Measurements from ENCODE around the gene CORT.

Gene CORT

DNA sequence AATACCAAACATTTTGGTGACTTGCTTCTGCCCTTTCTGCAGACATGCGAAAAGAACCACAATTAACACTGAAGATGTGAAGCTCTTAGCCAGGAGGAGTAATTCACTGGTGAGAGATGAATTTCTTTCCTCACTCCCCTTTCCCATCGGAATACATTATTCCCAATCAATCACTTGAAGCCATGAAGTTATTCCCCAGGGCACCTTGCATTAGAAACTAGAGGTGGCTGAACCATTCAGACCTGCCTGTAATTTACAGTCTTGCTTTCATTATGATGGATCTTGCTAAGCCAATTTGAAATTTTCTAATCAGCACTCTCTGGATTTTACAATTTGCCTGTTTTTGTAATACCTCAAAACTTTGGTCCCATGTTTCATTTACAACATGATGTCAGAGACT, 9.5 kb upstream of the CORT start:
- Histone ChIP-seq H3K27ac (ENCODE audit: low read length) (no peak overlapping the region), H3K9me3 (replicated peaks; ENCODE audit: insufficient read depth, low read length) (no peaks in the 10 kb centered on the region), H3K9ac (ENCODE audit: low read length) (no peak overlapping the region), H3K4me3 (ENCODE audit: low read length) (no peak overlapping the region), H3K27me3 (replicated peaks; ENCODE audit: insufficient read depth, low read length) (no peaks in the 10 kb centered on the region), H3K9me2 (replicated peaks; ENCODE audit: insufficient read depth, low read length) (no peaks in the 10 kb centered on the region), H2AFZ (ENCODE audit: low read length) (no peak overlapping the region), H4K20me1 (ENCODE audit: insufficient read depth, low read length) (no peaks in the 10 kb centered on the region), H3F3A (ENCODE audit: insufficient read depth, low read length) (peaks cover 10% of the 10 kb centered on the region), H3K4me1 (ENCODE audit: low read length) (peaks cover 6% of the 10 kb centered on the region), H3K4me2 (ENCODE audit: low read depth, low read length) (no peak overlapping the region), H3K36me3 (replicated peaks; ENCODE audit: insufficient read depth, low read length) (no peaks in the 10 kb centered on the region), H3K79me2 (ENCODE audit: low read length) (no peaks in the 10 kb centered on the region)
- no peak for TF ChIP-seq EZH2phosphoT487 (IDR thresholded peaks at IDR 0.05; ENCODE audit: low read length)
- TF ChIP-seq, protein P1, sequence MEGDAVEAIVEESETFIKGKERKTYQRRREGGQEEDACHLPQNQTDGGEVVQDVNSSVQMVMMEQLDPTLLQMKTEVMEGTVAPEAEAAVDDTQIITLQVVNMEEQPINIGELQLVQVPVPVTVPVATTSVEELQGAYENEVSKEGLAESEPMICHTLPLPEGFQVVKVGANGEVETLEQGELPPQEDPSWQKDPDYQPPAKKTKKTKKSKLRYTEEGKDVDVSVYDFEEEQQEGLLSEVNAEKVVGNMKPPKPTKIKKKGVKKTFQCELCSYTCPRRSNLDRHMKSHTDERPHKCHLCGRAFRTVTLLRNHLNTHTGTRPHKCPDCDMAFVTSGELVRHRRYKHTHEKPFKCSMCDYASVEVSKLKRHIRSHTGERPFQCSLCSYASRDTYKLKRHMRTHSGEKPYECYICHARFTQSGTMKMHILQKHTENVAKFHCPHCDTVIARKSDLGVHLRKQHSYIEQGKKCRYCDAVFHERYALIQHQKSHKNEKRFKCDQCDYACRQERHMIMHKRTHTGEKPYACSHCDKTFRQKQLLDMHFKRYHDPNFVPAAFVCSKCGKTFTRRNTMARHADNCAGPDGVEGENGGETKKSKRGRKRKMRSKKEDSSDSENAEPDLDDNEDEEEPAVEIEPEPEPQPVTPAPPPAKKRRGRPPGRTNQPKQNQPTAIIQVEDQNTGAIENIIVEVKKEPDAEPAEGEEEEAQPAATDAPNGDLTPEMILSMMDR (IDR thresholded peaks at IDR 0.05; ENCODE audit: low read length), result no peak
- TF ChIP-seq EZH2 (optimal IDR thresholded peaks at IDR 0.05; ENCODE audit: low read depth, low read length), result no peak
- DNase-seq, result no peak

DNA sequence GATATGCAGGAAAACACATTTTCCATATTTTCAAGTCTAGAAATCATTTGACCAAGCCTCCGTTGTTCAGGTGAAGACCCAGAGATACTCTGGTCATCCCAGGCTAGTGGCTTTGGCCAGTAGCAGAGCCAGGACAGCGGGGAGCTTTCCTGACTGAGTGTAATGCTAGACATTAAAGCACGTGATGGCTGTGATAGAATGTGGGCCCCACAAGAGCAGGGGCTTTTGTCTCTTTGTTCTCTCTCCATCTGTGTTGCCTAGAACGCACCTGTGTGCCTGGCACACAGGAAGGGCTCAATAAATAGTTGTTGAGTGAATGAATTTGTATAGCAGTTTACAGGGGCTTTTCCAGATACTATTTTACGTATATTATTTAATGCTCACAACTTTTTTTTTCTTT, 9.0 kb upstream of the CORT start:
- Histone ChIP-seq H3F3A (ENCODE audit: insufficient read depth, low read length) (peaks cover 11% of the 10 kb centered on the region), H3K27ac (ENCODE audit: low read length) (no peak overlapping the region), H3K9me2 (replicated peaks; ENCODE audit: insufficient read depth, low read length) (no peaks in the 10 kb centered on the region), H2AFZ (ENCODE audit: low read length) (no peak overlapping the region), H3K4me3 (ENCODE audit: low read length) (no peak overlapping the region), H4K20me1 (ENCODE audit: insufficient read depth, low read length) (no peaks in the 10 kb centered on the region), H3K4me1 (ENCODE audit: low read length) (peaks cover 6% of the 10 kb centered on the region), H3K36me3 (replicated peaks; ENCODE audit: insufficient read depth, low read length) (no peaks in the 10 kb centered on the region), H3K27me3 (replicated peaks; ENCODE audit: insufficient read depth, low read length) (no peaks in the 10 kb centered on the region), H3K9ac (ENCODE audit: low read length) (no peak overlapping the region), H3K79me2 (ENCODE audit: low read length) (no peaks in the 10 kb centered on the region), H3K4me2 (ENCODE audit: low read depth, low read length) (no peak overlapping the region), H3K9me3 (replicated peaks; ENCODE audit: insufficient read depth, low read length) (no peaks in the 10 kb centered on the region)
- no peak for DNase-seq
- TF ChIP-seq, protein P1 (IDR thresholded peaks at IDR 0.05; ENCODE audit: low read length), result no peak
- no peak for TF ChIP-seq EZH2 (optimal IDR thresholded peaks at IDR 0.05; ENCODE audit: low read depth, low read length)
- no peak for TF ChIP-seq EZH2phosphoT487 (IDR thresholded peaks at IDR 0.05; ENCODE audit: low read length)

DNA sequence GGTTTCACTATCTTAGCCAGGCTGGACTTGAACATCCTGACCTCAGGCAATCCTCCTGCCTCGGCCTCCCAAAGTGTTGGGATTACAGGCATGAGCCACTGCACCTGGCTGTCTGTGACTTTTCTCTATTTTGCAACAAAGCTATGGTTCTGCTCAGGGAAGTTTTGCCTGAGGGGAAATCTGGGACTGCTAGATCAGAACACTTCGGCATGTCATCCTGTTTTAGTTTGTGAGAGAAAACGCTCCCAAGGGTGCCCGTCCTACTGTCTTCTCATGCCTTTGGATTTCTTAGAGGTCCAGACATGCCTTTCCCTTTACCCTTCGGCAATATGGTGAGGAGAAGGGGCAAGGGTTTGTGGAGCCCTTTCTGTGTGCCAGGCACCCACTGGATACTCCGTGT, 5.6 kb upstream of the CORT start:
- H3K36me3 ChIP-seq (replicated peaks; ENCODE audit: insufficient read depth, low read length), result no peaks in the 10 kb centered on the region
- no peaks in the 10 kb centered on the region for H3K9me2 ChIP-seq (replicated peaks; ENCODE audit: insufficient read depth, low read length)
- no peaks in the 10 kb centered on the region for H4K20me1 ChIP-seq (ENCODE audit: insufficient read depth, low read length)
- no peaks in the 10 kb centered on the region for H3K27me3 ChIP-seq (replicated peaks; ENCODE audit: insufficient read depth, low read length)
- DNase-seq, result no peak
- peak overlapping the region; percentile 10; the same call in 1 of the 2 replicates for H3K4me3 ChIP-seq (ENCODE audit: low read length)
- peak overlapping the region; percentile 47 for H3K4me2 ChIP-seq (ENCODE audit: low read depth, low read length)
- H3K4me1 ChIP-seq (ENCODE audit: low read length), result peaks cover 6% of the 10 kb centered on the region
- H3K9me3 ChIP-seq (replicated peaks; ENCODE audit: insufficient read depth, low read length), result no peaks in the 10 kb centered on the region
- H3K79me2 ChIP-seq (ENCODE audit: low read length), result no peaks in the 10 kb centered on the region
- TF ChIP-seq EZH2phosphoT487 (IDR thresholded peaks at IDR 0.05; ENCODE audit: low read length) (no peak), EZH2 (optimal IDR thresholded peaks at IDR 0.05; ENCODE audit: low read depth, low read length) (no peak)
- TF ChIP-seq, protein P1 (IDR thresholded peaks at IDR 0.05; ENCODE audit: low read length), result no peak
- H3K27ac ChIP-seq (ENCODE audit: low read length), result peak overlapping the region; percentile 66
- H3K9ac ChIP-seq (ENCODE audit: low read length), result no peak overlapping the region; the same call in 1 of the 2 replicates
- peaks cover 11% of the 10 kb centered on the region for H3F3A ChIP-seq (ENCODE audit: insufficient read depth, low read length)
- H2AFZ ChIP-seq (ENCODE audit: low read length), result peak overlapping the region; percentile 79
